ENCODE results near the gene PCP4.

PCP4 gene

GRCh38 chr21:39924577-39925308 lies 57.5 kb downstream of the PCP4 start:
- no peak for DNase-seq

- DNase-seq, result peak in 1 of 2 experiments; percentile 18
Measured at GRCh38 chr21:39927304-39927886, 60.2 kb downstream of the PCP4 start.

- no peak for DNase-seq
Measured at GRCh38 chr21:39932335-39932734, 65.1 kb downstream of the PCP4 start.

- DNase-seq, result peak in 1 of 2 experiments; percentile 60
Measured at GRCh38 chr21:39934895-39935294, 67.7 kb downstream of the PCP4 start.

DNA sequence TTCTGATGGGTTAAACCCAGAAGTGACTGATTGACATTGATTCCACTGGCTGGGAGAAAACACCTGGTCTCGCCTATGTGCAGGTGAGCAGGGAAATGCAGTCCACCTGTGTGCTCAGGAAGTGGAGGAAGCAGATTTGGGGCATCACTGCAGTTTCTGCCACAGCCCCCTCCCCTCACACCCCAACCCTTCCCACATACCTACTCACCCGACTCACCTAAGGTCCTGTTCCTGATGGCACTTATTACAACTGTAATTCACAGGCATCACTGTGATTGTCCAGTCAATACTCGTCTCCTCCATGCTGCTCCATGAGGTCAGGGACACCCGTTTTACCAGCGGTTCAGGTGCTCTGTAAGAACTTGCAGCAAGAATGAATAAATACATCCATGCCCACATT lies 68.5 kb downstream of the PCP4 start:
- no peak for DNase-seq

DNA sequence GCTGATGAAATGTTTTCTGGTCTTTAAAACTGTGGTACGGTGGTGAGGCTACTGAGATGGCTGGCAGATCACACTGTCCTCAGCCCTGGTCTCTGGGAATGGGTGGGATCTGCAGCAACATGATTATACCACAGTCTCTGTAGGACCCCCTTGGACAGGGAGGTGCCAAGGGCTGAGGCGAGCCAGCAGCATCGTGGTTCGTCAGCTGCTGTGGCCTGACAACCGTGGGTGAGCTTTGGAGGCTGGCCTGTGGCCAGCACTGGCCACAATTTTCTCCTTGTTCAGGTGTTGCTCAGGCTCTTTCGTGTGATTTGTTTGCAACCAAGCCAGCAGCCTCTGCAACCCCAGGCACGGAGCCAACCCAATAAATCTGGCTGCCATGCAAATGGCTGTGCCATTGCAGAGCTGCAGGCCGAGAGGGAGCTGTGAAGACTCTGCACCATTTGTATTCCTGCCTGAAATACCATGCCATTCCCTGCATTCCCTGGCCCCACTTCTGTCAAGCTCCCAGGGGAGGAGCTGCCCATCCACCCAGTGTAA lies 70.9 kb downstream of the PCP4 start:
- peak; percentile 19 to 73 for DNase-seq

DNA sequence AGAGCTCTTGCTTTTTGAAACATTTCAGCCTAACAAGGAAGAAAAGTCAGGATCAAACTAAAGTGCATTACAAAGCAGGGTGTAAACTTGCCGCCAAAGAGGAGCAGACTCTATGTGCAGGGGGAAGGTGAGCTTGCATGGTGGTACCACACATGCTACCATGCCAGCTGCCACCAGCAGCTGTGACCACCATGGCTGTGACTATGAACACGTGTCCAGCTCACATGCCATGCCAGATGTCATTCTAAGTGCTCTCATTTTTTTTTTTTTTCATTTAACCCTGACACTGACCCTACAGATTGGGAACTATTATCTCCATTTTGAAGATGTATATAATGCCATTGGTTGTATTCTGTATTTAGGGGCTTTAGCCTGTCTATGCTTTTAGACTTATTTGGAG lies 79.0 kb downstream of the PCP4 start:
- DNase-seq, result no peak

DNA sequence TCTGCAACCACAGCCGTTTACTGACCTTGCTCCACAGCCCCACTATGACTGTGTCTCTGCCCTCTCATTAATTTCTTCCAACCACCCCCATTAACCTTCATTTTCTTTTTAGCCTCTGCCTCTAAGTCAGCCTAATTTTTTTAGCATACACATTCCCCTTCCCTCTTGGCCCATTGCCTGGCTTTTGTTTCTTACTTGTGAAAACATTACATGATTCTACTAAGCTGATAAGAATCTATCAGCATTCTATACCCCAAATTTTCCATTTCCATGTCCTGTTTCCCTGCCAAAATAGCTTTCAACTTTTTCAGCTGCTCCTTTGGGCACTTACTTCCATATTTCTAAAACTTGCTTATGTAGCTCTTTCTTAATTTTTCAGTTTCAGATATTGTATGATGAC lies 79.8 kb downstream of the PCP4 start:
- DNase-seq, result no peak

- no peak for DNase-seq
Measured at GRCh38 chr21:39951183-39952101, 84.2 kb downstream of the PCP4 start.

DNA sequence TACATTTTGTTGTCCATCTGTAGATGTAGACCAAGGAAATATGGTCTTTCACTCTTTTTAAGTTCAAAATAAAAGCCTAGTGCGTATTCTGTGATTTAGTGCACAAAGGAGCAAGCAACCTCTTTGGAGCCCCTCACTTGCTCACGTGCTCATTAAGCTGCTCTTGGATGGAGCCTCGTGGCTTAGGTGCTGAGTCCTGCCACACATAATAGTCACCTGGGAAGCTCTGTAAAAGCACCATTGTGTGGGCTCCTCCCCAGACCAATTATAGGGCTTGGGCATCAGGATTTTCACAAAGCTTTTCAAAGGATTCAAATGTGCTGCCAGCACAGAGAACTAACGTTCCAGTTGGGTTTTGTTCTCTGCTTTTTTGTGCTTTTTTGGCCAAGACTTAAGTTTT lies 85.0 kb downstream of the PCP4 start:
- no peak for DNase-seq

DNA sequence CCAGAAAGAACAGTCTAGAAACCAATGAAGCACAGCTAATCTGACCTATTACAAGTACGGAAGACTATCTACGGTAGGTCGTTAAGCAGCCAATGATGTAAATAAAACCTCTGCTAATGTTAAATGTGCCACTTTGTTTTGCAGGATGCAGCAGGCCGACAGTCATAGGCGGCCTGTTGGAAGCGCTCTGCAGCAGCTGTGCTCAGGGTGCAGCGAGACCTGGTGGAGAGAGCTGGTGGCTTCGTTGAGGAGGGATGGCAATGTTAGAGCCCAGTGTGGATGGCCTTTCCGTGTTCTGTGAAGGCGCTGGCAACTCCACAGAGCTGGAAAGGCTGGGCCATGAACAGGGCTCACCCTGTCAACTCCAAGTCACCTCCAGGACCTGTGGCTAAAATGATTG lies 87.3 kb downstream of the PCP4 start:
- no peak for DNase-seq

- DNase-seq, result no peak
Measured at GRCh38 chr21:39955326-39955725, 88.1 kb downstream of the PCP4 start.

- DNase-seq, result no peak
Measured at GRCh38 chr21:39956586-39956985, 89.3 kb downstream of the PCP4 start.

DNA sequence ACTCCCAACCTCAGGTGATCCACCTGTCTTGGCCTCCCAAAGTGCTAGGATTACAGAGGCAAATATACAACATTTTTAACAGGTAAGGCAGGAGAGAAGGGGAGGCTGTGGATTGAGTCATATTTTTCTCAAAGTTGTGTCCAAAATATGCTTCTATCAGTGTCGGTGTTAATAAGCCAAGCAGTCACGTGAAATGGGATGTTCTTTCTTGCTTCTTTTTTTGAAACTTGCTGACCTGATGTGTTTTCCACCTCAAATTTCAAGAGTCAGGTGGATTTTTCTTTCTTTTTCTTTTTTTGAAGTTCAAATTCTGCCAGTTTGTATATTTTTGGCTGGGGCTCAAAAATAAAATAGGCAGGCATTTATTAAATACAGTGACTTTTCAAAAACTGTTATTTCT lies 91.5 kb downstream of the PCP4 start:
- no peak for DNase-seq

DNA sequence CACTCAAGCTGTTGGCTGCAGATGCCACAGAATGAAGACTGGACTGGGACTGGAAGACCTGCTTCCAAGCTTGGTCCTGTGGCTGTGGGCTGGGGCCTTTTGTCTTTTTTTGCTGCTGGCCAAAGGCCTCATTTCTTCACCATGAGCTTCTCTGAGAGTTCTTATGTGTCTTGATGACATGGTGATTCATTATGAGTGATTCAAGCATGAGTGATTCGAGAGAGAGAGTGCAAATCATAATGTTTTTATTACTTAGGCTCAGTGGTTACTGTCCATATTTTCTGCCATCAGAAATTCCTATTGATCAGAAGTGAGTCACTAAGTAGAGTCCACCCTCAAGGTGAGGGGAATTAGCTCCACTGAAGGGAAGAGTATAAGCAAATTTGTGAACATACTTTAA lies 94.0 kb downstream of the PCP4 start:
- DNase-seq, result no peak

DNA sequence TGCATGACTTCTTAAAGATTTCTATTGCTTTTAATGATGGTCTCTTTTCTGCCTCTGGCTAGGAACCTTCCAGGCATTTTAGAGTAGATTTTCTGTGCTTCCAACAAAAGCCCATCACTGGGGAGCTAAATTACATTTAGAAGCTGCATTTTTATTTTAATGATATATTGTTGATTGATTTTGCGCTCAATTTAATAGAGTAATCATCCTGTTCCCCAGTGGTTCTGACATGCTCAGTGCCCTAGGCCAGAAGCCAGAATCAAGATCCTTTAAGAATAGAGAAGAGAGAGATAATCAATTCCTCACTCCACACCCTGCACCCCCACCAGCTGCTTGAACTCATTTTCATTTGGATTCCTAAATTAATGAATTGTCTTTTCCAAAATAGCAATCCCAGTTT lies 97.8 kb downstream of the PCP4 start:
- no peak for DNase-seq

- no peak for DNase-seq
Measured at GRCh38 chr21:39966786-39967185, 99.5 kb downstream of the PCP4 start.

DNA sequence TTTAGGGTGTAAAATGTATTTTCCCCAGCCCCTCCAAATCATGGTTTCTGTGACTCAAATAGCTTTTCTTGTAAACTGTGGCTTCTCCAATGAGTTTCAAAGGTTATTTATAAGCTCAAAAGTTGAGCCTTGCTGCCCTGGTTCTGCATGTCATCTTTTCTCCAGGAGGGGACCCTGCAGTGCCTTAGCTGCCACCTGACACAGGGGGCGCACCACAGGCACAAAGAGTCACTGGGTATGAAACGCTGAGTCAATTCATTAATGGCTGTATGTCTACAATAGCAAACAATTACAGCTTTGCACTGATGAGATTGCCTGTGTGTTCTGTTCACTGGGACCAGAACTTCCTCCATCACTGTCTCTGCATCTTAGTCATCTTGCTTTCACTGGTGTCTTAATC lies 100.8 kb downstream of the PCP4 start:
- no peak for DNase-seq

DNA sequence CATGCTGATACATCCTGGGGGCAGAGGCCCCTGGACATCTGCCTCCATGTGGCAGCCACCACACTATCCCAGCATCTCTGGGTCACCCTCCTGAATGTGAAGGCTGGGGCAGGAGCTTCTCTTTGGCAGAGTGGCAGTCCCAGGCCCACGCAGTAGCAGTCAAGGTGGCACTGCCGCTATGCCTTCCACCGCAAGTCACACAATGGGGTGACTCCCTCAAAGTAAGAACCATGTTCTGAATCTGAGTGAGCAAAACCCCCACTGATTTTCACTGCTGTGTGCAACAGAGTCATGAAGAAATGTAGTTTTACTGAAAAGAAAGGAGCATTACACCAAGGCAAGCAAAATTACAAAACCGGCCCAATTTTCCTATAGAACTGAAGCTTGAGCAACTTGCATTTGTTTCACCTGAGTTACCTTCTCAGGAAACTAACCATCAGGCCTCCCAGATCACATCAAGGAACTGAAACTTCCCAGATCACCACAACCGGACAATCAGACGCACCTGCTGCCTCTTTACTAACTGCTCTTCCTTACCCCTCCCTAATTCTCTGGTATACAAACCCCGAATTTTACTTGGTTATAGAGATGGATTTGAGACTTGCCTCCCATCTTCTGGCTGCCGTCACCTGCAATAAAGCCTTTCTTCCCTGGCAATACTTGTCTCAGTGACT lies 102.6 kb downstream of the PCP4 start:
- no peak for DNase-seq

DNA sequence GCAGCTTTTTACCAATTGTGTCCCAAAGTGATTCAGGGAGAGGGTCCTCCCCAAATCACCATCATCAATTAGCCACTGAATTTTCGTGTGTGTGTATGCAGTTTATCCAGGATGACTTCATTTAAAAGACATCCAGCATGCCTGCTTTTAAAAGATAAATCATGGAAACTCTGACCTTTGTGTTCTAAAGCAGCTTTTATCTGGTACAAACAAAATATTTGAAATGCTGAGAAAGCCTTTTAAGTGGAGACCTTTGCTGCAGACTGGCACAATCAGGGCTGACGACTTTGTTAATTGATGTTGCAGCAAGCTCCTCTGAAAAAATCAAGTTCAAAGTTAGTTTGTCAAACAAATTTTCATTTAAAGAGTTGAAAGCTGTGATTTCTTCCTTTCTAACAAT lies 104.7 kb downstream of the PCP4 start:
- no peak for DNase-seq

DNA sequence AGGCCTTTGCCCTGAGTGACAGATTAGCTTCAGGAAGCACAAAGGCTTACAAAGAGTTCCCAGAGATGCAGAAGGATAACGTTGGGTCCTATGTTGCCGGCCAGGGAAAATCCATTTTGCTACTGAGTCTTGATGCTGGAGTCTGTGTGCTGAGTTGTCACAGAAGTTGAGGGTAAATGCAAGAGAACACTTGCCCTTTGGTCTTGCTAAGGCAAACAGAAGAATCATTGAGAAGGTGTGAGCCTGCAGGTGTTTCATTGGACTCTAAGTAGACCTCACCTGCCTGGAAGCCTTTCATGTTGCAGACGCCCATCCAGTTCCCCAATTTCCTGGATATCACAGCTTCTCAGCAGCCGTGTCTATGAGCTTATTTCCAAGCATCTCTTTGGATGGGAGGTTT lies 105.2 kb downstream of the PCP4 start:
- no peak for DNase-seq

- no peak for DNase-seq
Measured at GRCh38 chr21:39972976-39973770, 105.9 kb downstream of the PCP4 start.
